Measurements from ENCODE around the gene LRP1.

DNA sequence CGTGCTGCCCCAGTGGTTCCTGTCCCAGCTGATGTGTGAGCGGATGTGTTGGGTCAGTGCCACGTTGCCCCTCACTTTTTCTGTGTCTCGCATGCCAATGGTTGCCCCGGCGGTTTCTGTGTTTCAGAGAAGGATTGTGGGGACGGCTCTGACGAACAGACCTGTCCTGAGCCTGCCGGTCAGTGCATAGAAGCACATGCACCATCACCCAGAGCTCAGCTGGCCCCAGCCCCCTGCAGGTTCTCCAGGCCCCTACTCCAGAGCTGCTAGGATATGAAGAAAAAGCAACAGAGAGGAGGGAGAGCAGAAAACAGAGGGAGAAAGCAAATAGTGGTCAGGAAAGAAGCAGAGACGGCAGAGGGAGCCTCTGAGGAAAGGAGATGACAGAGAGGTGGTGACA, 39.8 kb downstream of the LRP1 start:
- no peak for TF ChIP-seq POLR2AphosphoS5 (IDR thresholded peaks at IDR 0.05; ENCODE audit: low read depth, low read length)
- TF ChIP-seq TAF1 (IDR thresholded peaks at IDR 0.05; ENCODE audit: borderline replicate concordance, insufficient read depth, low read length) = no peak

Data from PFSK-1 (cell line).